Fibroblast of lung (primary cell): ENCODE measurements around the gene ZBTB12. TPM values are rescaled to one million over a fixed set of nuclear protein-coding genes. Genes with fewer than 3 reads are reported as not detected.
"Not testable (repeated sequence)": the region's sequence is repeated elsewhere in the genome, so short reads cannot be mapped to it uniquely, and the experiment has no call there.

Experiments
- DNase-seq, 2 donors: peaks; one replicate each; pipeline versions ENCODE4 v3.0.0 to v3.0.0-alpha.2; 2010; ENCODE audit warnings: low read depth in 2 of 2
- H2AFZ ChIP-seq: 2 replicates; pipeline ENCODE4 v1.5.1; 2012; ENCODE audit warnings: low read length, control low read depth, inconsistent platforms
- H3K27ac ChIP-seq: 2 replicates; pipeline ENCODE4 v1.5.1; 2011; ENCODE audit warnings: low read length, control low read depth; ENCODE audit not compliant: insufficient read depth
- H3K27me3 ChIP-seq: 2 replicates; pipeline ENCODE4 v1.5.1; 2011; ENCODE audit warnings: mild to moderate bottlenecking, low read length; ENCODE audit not compliant: control insufficient read depth, insufficient read depth
- H3K36me3 ChIP-seq: 2 replicates; pipeline ENCODE4 v1.5.1; 2011; ENCODE audit warnings: low read length; ENCODE audit not compliant: control insufficient read depth, insufficient read depth
- H3K4me1 ChIP-seq: 2 replicates; pipeline ENCODE4 v1.5.1; 2011; ENCODE audit warnings: low read length; ENCODE audit not compliant: control insufficient read depth, insufficient read depth; ENCODE audit errors: extremely low read depth
- H3K4me2 ChIP-seq: 2 replicates; pipeline ENCODE4 v1.5.1; 2011; ENCODE audit warnings: low read length, control low read depth; ENCODE audit not compliant: insufficient read depth; ENCODE audit errors: extremely low read depth
- H3K4me3 ChIP-seq, 4 experiments: fragments of 200-600 bp in 1 of 4; sonication (generic) in 1 of 4; replicated peaks in 1 of 4; 2 replicates each; pipeline ENCODE4 v1.5.1; 2011 to 2016; ENCODE audit warnings: low read length in 4 of 4, low read depth in 3 of 4, mild to moderate bottlenecking in 3 of 4, control low read depth in 2 of 4, inconsistent platforms in 1 of 4, mixed read lengths in 1 of 4; ENCODE audit not compliant: insufficient read depth in 1 of 4; ENCODE audit errors: control extremely low read depth in 1 of 4
- H3K79me2 ChIP-seq: 2 replicates; pipeline ENCODE4 v1.5.1; 2012; ENCODE audit warnings: mild to moderate bottlenecking, low read length, inconsistent platforms; ENCODE audit not compliant: control insufficient read depth, insufficient read depth
- H3K9ac ChIP-seq: 2 replicates; pipeline ENCODE4 v1.5.1; 2011; ENCODE audit warnings: mild to moderate bottlenecking, low read length, control low read depth; ENCODE audit not compliant: insufficient read depth
- H3K9me3 ChIP-seq: 2 replicates; pipeline ENCODE4 v1.5.1; 2012; ENCODE audit warnings: low read depth, low read length; ENCODE audit not compliant: control insufficient read depth, insufficient read depth
- H4K20me1 ChIP-seq: 2 replicates; pipeline ENCODE4 v1.5.1; 2011; ENCODE audit warnings: low read length; ENCODE audit not compliant: control insufficient read depth, insufficient read depth; ENCODE audit errors: extremely low read depth
- CTCF ChIP-seq, 2 donors: IDR thresholded peaks in 1 of 2; conservative IDR thresholded peaks in 1 of 2; 1 replicate in 1 of 2; 2 replicates in 1 of 2; pipeline ENCODE4 v1.5.1; 2011 to 2012; ENCODE audit warnings: low read length in 2 of 2, control low read depth in 1 of 2, inconsistent platforms in 1 of 2, low read depth in 1 of 2, mild to moderate bottlenecking in 1 of 2
- EZH2 ChIP-seq: IDR thresholded peaks from 2 replicates; pipeline ENCODE4 v1.5.1; 2012; ENCODE audit warnings: low read length, control low read depth, mild to moderate bottlenecking; ENCODE audit errors: missing control alignments
- polyA plus RNA-seq, 2 donors: library from polyadenylated mRNA; depleted of rRNA in 1 of 2; stranded (reverse) in 1 of 2; unstranded in 1 of 2; fragments of >200 nt; gene quantifications; 2 replicates each; pipeline ENCODE4 v1.2.1, GENCODE V29; 2011 to 2012; ENCODE audit warnings: missing spikeins in 1 of 2
- total RNA-seq: library from RNA; depleted of rRNA; stranded (reverse); fragments of >200 nt; gene quantifications from 2 replicates; pipeline ENCODE4 v1.2.1, GENCODE V29; 2014

ZBTB12 gene
- total and polyA plus RNA-seq, 2 donors (not counting 1 experiment from before 2014, with no cell fraction given): 1.2 to 13.2 TPM

- Histone ChIP-seq H3K9me3 (no peaks in the 10 kb centered on the region), H3K4me3 (no peak overlapping the region), H3K27me3 (no peaks in the 10 kb centered on the region), H3K9ac (no peak overlapping the region), H3K27ac (no peak overlapping the region), H4K20me1 (no peaks in the 10 kb centered on the region), H3K4me1 (no peaks in the 10 kb centered on the region), H3K36me3 (no peaks in the 10 kb centered on the region), H3K4me2 (no peak overlapping the region), H3K79me2 (no peaks in the 10 kb centered on the region), H2AFZ (no peak overlapping the region)
- TF ChIP-seq CTCF (conservative IDR thresholded peaks at IDR 0.05 in 1 of 2, IDR thresholded peaks at IDR 0.05 in 1 of 2; ENCODE audit: low read depth in 1 of 2, low read length in 2 of 2) (peak in 1 of 2 donors; percentile 1), EZH2 (no peak)
- no peak for DNase-seq
Observed at GRCh38 chr6:31870385-31870921, 31.4 kb downstream of the ZBTB12 start.

- no peak overlapping the region for H3K9ac ChIP-seq
Observed at GRCh38 chr6:31869343-31869742, 32.5 kb downstream of the ZBTB12 start.

GRCh38 chr6:31868658-31868971 lies 33.3 kb downstream of the ZBTB12 start:
- H4K20me1 ChIP-seq, DNase-seq, H3K4me1 ChIP-seq, H2AFZ ChIP-seq, H3K9ac ChIP-seq, H3K79me2 ChIP-seq, H3K4me2 ChIP-seq, H3K4me3 ChIP-seq, H3K36me3 ChIP-seq, H3K9me3 ChIP-seq, H3K27ac ChIP-seq, H3K27me3 ChIP-seq: not testable (repeated sequence)

More at GRCh38 chr6:31869343-31869742, 32.5 kb downstream of the ZBTB12 start:
- no peak overlapping the region for H3K4me2 ChIP-seq
- no peak overlapping the region for H3K4me3 ChIP-seq
- no peaks in the 10 kb centered on the region for H3K36me3 ChIP-seq
- no peaks in the 10 kb centered on the region for H3K4me1 ChIP-seq
- H3K27me3 ChIP-seq: no peaks in the 10 kb centered on the region
- no peak for TF ChIP-seq CTCF (conservative IDR thresholded peaks at IDR 0.05 in 1 of 2, IDR thresholded peaks at IDR 0.05 in 1 of 2; ENCODE audit: low read depth in 1 of 2, low read length in 2 of 2)
- TF ChIP-seq EZH2: no peak
- no peaks in the 10 kb centered on the region for H3K79me2 ChIP-seq
- H4K20me1 ChIP-seq: no peaks in the 10 kb centered on the region
- no peak for DNase-seq
- no peak overlapping the region for H2AFZ ChIP-seq
- H3K27ac ChIP-seq: no peak overlapping the region
- H3K9me3 ChIP-seq: no peaks in the 10 kb centered on the region
